Gastrocnemius medialis (tissue), 4 donors: ENCODE results near the gene CASS4. TPM values are rescaled to one million over a fixed set of nuclear protein-coding genes. Genes with fewer than 3 reads are reported as not detected.

Experiments
- ATAC-seq, 2 donors: fragments of 150-250 bp; one replicate each; pipeline ENCODE4 v1.9.1; 2016
- DNase-seq, 2 donors: peaks; one replicate each; pipeline ENCODE4 v3.0.0-alpha.2; 2019
- H3K27ac ChIP-seq, 4 donors: fragments of 200-600 bp; sonication (generic); 1 replicate in 1 of 4; 2 replicates in 3 of 4; pipeline ENCODE4 v1.5.1; 2016 to 2018; ENCODE audit warnings: mild to moderate bottlenecking in 2 of 4, moderate library complexity in 1 of 4
- H3K27me3 ChIP-seq, 3 donors: fragments of 200-600 bp; sonication (generic) in 2 of 3; 1 replicate in 1 of 3; 2 replicates in 2 of 3; pipeline versions ENCODE4 v1.5.1 to v1.6.0; 2016 to 2019; ENCODE audit warnings: mild to moderate bottlenecking in 1 of 3, moderate library complexity in 1 of 3
- H3K36me3 ChIP-seq, 2 donors: fragments of 200-600 bp; sonication (generic) in 1 of 2; one replicate each; pipeline ENCODE4 v1.5.1; 2017 to 2018
- H3K4me1 ChIP-seq, 2 donors: fragments of 200-600 bp; sonication (generic) in 1 of 2; one replicate each; pipeline ENCODE4 v1.5.1; 2016 to 2017; ENCODE audit warnings: mild to moderate bottlenecking in 2 of 2
- H3K4me3 ChIP-seq, 4 donors: fragments of 200-600 bp; sonication (generic) in 3 of 4; 1 replicate in 1 of 4; 2 replicates in 3 of 4; pipeline ENCODE4 v1.5.1; 2016 to 2019; ENCODE audit warnings: mild to moderate bottlenecking in 2 of 4
- H3K9me3 ChIP-seq, 3 donors: fragments of 200-600 bp; sonication (generic) in 2 of 3; 1 replicate in 1 of 3; 2 replicates in 2 of 3; pipeline ENCODE4 v1.5.1; 2016 to 2019
- CTCF ChIP-seq, 5 experiments: fragments of 450-650 bp in 3 of 5; fragments of 200-600 bp in 2 of 5; sonication (generic) in 2 of 5; IDR thresholded peaks in 4 of 5; conservative IDR thresholded peaks in 1 of 5; 1 replicate in 4 of 5; 2 replicates in 1 of 5; pipeline ENCODE4 v1.5.1; 2016 to 2019; ENCODE audit warnings: antibody characterized with exemption in 5 of 5, mild to moderate bottlenecking in 3 of 5, moderate library complexity in 3 of 5
- POLR2A ChIP-seq, 2 donors: fragments of 450-650 bp; IDR thresholded peaks; one replicate each; pipeline ENCODE4 v1.6.1; 2017; ENCODE audit warnings: antibody characterized with exemption in 2 of 2, mild to moderate bottlenecking in 2 of 2, moderate library complexity in 2 of 2
- in situ Hi-C, 4 donors: fragments of 200-750 bp; cut with MboI; loops; one replicate each; pipeline versions ENCODE4 v1.15.0 to v1.8.0; 2017; ENCODE audit warnings: low sequenced_read_pairs in 4 of 4
- intact Hi-C: fragments of 100-400 bp; cut with DNase I; formaldehyde crosslinking; loops from one replicate; pipeline ENCODE4 v1.15.1; 2023; ENCODE audit warnings: low total_unique reads
- total RNA-seq, 4 donors: library from RNA; depleted of rRNA; stranded (reverse); fragments of >200 nt; gene quantifications; one replicate each; pipeline versions ENCODE4 v1.1.0 to v1.2.3, GENCODE V29; 2016

The CASS4 gene, protein sequence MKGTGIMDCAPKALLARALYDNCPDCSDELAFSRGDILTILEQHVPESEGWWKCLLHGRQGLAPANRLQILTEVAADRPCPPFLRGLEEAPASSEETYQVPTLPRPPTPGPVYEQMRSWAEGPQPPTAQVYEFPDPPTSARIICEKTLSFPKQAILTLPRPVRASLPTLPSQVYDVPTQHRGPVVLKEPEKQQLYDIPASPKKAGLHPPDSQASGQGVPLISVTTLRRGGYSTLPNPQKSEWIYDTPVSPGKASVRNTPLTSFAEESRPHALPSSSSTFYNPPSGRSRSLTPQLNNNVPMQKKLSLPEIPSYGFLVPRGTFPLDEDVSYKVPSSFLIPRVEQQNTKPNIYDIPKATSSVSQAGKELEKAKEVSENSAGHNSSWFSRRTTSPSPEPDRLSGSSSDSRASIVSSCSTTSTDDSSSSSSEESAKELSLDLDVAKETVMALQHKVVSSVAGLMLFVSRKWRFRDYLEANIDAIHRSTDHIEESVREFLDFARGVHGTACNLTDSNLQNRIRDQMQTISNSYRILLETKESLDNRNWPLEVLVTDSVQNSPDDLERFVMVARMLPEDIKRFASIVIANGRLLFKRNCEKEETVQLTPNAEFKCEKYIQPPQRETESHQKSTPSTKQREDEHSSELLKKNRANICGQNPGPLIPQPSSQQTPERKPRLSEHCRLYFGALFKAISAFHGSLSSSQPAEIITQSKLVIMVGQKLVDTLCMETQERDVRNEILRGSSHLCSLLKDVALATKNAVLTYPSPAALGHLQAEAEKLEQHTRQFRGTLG
- total RNA-seq = under 1 TPM in 3 of 4 donors, not detected in 1; 0.36 to 0.86 (median 0.72) TPM

GRCh38 chr20:56411759-56412472 lies at the start of gene CASS4:
Gene CASS4 (plus strand): TSS chr20:56412260. CDS start chr20:56412459, 199 bp downstream.
- peaks cover 0 to 20% of the 10 kb centered on the region in 2 donors for H3K36me3 ChIP-seq
- no peak for TF ChIP-seq CTCF (IDR thresholded peaks at IDR 0.05 in 4 of 5, conservative IDR thresholded peaks at IDR 0.05 in 1 of 5)
- TF ChIP-seq POLR2A (IDR thresholded peaks at IDR 0.05) = no peak
- peak in 1 of 2 donors; percentile 27 for ATAC-seq
- peak within 1 kb of the TSS in 1 of 4 donors; percentile 9 for H3K4me3 ChIP-seq
- DNase-seq = no peak
- intact Hi-C loops = no loop called here
- in situ Hi-C loops = no loop called here
- H3K27ac ChIP-seq = peak within 1 kb of the TSS; percentile 19 to 47 (median 24)
- no peaks in the 10 kb centered on the region for H3K4me1 ChIP-seq
- no peaks in the 10 kb centered on the region for H3K9me3 ChIP-seq
- H3K27me3 ChIP-seq = no peaks in the 10 kb centered on the region

GRCh38 chr20:56362833-56363413 lies 49.1 kb upstream of the CASS4 start:
- Histone ChIP-seq H3K4me3 (no peak overlapping the region), H3K27me3 (no peaks in the 10 kb centered on the region), H3K4me1 (peaks cover 27 to 29% of the 10 kb centered on the region in 2 donors), H3K9me3 (no peaks in the 10 kb centered on the region), H3K27ac (peak overlapping the region in 2 of 4 donors; percentile 56 to 83), H3K36me3 (peaks cover 0 to 24% of the 10 kb centered on the region in 2 donors)
- in situ Hi-C loops = no loop called here
- DNase-seq = no peak
- no peak for ATAC-seq
- TF ChIP-seq POLR2A (IDR thresholded peaks at IDR 0.05) (no peak), CTCF (IDR thresholded peaks at IDR 0.05 in 4 of 5, conservative IDR thresholded peaks at IDR 0.05 in 1 of 5) (no peak)
- intact Hi-C loops = no loop called here

DNA sequence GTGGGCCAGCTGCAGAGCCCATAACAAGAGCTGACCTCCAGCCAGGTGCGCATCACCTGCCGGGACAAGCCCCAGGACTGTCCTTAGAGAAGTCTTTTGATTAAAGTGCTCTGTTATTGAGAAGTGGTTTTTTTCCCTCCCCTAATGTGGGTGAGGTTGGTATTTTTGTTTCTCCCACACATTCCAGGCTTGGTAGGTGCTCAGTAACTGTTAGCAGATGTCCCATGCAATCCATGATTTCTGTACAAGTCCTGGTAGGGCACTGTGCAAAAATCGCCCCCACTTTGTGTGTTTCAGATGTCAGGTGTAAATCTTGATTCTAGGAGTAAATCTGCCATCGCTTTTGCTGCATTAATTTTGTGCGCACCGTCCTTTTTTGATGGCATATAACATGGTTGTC lies 48.6 kb upstream of the CASS4 start:
- in situ Hi-C loops = no loop called here
- Histone ChIP-seq H3K9me3 (no peaks in the 10 kb centered on the region), H3K4me1 (peaks cover 27 to 29% of the 10 kb centered on the region in 2 donors), H3K27ac (no peak overlapping the region), H3K36me3 (peaks cover 0 to 24% of the 10 kb centered on the region in 2 donors), H3K27me3 (no peaks in the 10 kb centered on the region), H3K4me3 (no peak overlapping the region)
- DNase-seq (no peak), ATAC-seq (no peak)
- TF ChIP-seq CTCF (IDR thresholded peaks at IDR 0.05 in 4 of 5, conservative IDR thresholded peaks at IDR 0.05 in 1 of 5) = no peak
- TF ChIP-seq POLR2A (IDR thresholded peaks at IDR 0.05) = no peak
- intact Hi-C loops = no loop called here

- H3K4me1 ChIP-seq = no peaks in the 10 kb centered on the region
- in situ Hi-C loops (no loop called here), intact Hi-C loops (no loop called here)
- H3K36me3 ChIP-seq = peaks cover 0 to 24% of the 10 kb centered on the region in 2 donors
- no peaks in the 10 kb centered on the region for H3K9me3 ChIP-seq
- H3K27me3 ChIP-seq = no peaks in the 10 kb centered on the region
- ATAC-seq = no peak
- no peak overlapping the region for H3K4me3 ChIP-seq
- TF ChIP-seq POLR2A (IDR thresholded peaks at IDR 0.05) (no peak), CTCF (IDR thresholded peaks at IDR 0.05 in 4 of 5, conservative IDR thresholded peaks at IDR 0.05 in 1 of 5) (no peak)
- DNase-seq = no peak
- H3K27ac ChIP-seq = no peak overlapping the region
Measured at GRCh38 chr20:56368351-56369134, 43.5 kb upstream of the CASS4 start.
